ENCODE results near the gene GCSAML.
"Not testable (repeated sequence)": the region's sequence is repeated elsewhere in the genome, so short reads cannot be mapped to it uniquely, and the experiment has no call there.

Gene GCSAML

GRCh38 chr1:247548769-247549182 lies at the start of gene GCSAML:
Gene GCSAML, plus strand, starts transcription at chr1:247549134. Its CDS starts 58 bp downstream, at chr1:247549192.
- no peak within 1 kb of the TSS for H3K27ac ChIP-seq (ENCODE audit: low read length)
- no peaks in the 10 kb centered on the region for H3K27me3 ChIP-seq (ENCODE audit: control insufficient read depth, insufficient read depth, low read length)
- no peaks in the 10 kb centered on the region for H3K9me3 ChIP-seq (ENCODE audit: control insufficient read depth, low read depth, low read length)
- no peak within 1 kb of the TSS for H3K9ac ChIP-seq (ENCODE audit: low read length)
- H3K4me3 ChIP-seq (ENCODE audit: low read length): no peak within 1 kb of the TSS
- no peaks in the 10 kb centered on the region for H3K36me3 ChIP-seq (ENCODE audit: control insufficient read depth, low read depth, low read length)
- peaks cover 6% of the 10 kb centered on the region for H3K4me1 ChIP-seq (ENCODE audit: control insufficient read depth, low read depth, low read length)

- Histone ChIP-seq H3K4me1 (ENCODE audit: control insufficient read depth, low read depth, low read length) (no peaks in the 10 kb centered on the region), H3K4me3 (ENCODE audit: low read length) (no peak overlapping the region), H3K27ac (ENCODE audit: low read length) (no peak overlapping the region), H3K27me3 (ENCODE audit: control insufficient read depth, insufficient read depth, low read length) (no peaks in the 10 kb centered on the region), H3K36me3 (ENCODE audit: control insufficient read depth, low read depth, low read length) (no peaks in the 10 kb centered on the region), H3K9me3 (ENCODE audit: control insufficient read depth, low read depth, low read length) (no peaks in the 10 kb centered on the region), H3K9ac (ENCODE audit: low read length) (no peak overlapping the region)
Observed at GRCh38 chr1:247500865-247501264, 48.1 kb upstream of the GCSAML start.

GRCh38 chr1:247506831-247507230 lies 42.1 kb upstream of the GCSAML start:
- no peak overlapping the region for H3K27ac ChIP-seq (ENCODE audit: low read length)
- H3K9ac ChIP-seq (ENCODE audit: low read length): no peak overlapping the region
- H3K36me3 ChIP-seq (ENCODE audit: control insufficient read depth, low read depth, low read length): no peaks in the 10 kb centered on the region
- H3K27me3 ChIP-seq (ENCODE audit: control insufficient read depth, insufficient read depth, low read length): no peaks in the 10 kb centered on the region
- no peaks in the 10 kb centered on the region for H3K9me3 ChIP-seq (ENCODE audit: control insufficient read depth, low read depth, low read length)
- no peak overlapping the region for H3K4me3 ChIP-seq (ENCODE audit: low read length)
- no peaks in the 10 kb centered on the region for H3K4me1 ChIP-seq (ENCODE audit: control insufficient read depth, low read depth, low read length)

- H3K9me3 ChIP-seq (ENCODE audit: control insufficient read depth, low read depth, low read length): no peaks in the 10 kb centered on the region
- no peaks in the 10 kb centered on the region for H3K4me1 ChIP-seq (ENCODE audit: control insufficient read depth, low read depth, low read length)
- H3K4me3 ChIP-seq (ENCODE audit: low read length): no peak overlapping the region
- no peaks in the 10 kb centered on the region for H3K27me3 ChIP-seq (ENCODE audit: control insufficient read depth, insufficient read depth, low read length)
- no peak overlapping the region for H3K27ac ChIP-seq (ENCODE audit: low read length)
- H3K36me3 ChIP-seq (ENCODE audit: control insufficient read depth, low read depth, low read length): no peaks in the 10 kb centered on the region
- no peak overlapping the region for H3K9ac ChIP-seq (ENCODE audit: low read length)
Observed at GRCh38 chr1:247517795-247518612, 30.9 kb upstream of the GCSAML start.

DNA sequence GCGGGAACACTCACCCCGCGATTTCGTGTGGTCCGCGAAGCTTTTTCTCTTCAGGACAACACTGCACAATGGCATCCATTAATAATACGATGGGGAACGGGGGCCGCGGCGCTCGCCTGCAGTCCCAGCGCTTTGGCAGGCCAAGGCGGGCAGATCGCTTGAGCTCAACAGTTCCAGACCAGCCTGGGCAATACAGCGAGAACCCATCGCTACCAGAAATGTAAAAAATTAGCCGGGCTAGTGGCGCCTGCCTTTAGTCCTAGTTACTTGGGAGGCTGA lies 30.4 kb upstream of the GCSAML start:
- no peak overlapping the region for H3K9ac ChIP-seq (ENCODE audit: low read length)
- no peaks in the 10 kb centered on the region for H3K9me3 ChIP-seq (ENCODE audit: control insufficient read depth, low read depth, low read length)
- H3K27ac ChIP-seq (ENCODE audit: low read length): no peak overlapping the region
- no peaks in the 10 kb centered on the region for H3K4me1 ChIP-seq (ENCODE audit: control insufficient read depth, low read depth, low read length)
- no peaks in the 10 kb centered on the region for H3K27me3 ChIP-seq (ENCODE audit: control insufficient read depth, insufficient read depth, low read length)
- H3K36me3 ChIP-seq (ENCODE audit: control insufficient read depth, low read depth, low read length): no peaks in the 10 kb centered on the region
- H3K4me3 ChIP-seq (ENCODE audit: low read length): no peak overlapping the region

DNA sequence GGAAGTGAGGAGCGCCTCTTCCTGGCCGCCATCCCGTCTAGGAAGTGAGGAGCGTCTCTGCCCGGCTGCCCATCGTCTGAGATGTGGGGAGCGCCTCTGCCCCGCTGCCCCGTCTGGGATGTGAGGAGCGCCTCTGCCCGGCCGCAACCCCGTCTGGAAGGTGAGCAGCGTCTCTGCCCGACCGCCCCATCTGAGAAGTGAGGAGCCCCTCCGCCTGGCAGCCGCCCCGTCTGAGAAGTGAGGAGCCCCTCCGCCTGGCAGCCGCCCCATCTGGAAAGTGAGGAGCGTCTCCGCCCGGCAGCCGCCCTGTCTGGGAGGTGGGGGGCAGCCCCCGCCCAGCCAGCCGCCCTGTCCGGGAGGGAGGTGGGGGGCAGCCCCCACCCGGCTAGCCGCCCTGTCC lies 27.0 kb upstream of the GCSAML start:
- H3K36me3 ChIP-seq (ENCODE audit: control insufficient read depth, low read depth, low read length); H3K9ac ChIP-seq (ENCODE audit: low read length); H3K9me3 ChIP-seq (ENCODE audit: control insufficient read depth, low read depth, low read length); H3K27ac ChIP-seq (ENCODE audit: low read length); H3K4me3 ChIP-seq (ENCODE audit: low read length); H3K4me1 ChIP-seq (ENCODE audit: control insufficient read depth, low read depth, low read length); H3K27me3 ChIP-seq (ENCODE audit: control insufficient read depth, insufficient read depth, low read length): not testable (repeated sequence)

DNA sequence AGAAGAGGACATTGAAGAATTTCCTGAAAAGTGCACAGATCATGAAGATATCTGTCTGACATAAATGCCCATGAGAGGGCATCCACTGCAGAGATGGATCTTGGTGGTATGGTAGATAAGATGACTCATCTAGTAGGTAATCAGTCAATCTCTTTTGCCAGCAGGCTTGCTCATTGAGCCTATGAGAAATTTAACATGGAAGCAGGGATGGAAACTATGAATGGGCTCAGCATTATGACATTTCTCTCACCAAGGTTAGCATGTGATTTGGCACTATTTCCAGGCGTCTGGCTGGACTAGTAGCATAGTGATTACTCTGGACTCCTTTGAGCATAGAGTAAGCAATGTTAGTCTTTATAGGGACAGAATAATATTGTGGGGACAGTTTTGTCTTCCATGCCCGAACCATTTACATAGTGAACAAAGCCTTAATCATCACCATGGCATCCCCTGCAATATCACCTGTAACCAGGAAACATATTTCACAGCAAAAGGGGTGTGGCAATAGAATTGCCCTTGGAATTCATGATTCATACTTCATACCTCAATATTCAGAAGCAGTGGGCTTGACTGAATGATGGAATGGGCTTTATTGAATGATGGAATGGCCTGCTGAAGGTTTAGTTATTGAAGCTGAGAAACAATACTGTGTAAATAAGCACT lies 20.0 kb upstream of the GCSAML start:
- Histone ChIP-seq H3K4me1 (ENCODE audit: control insufficient read depth, low read depth, low read length) (no peaks in the 10 kb centered on the region), H3K4me3 (ENCODE audit: low read length) (no peak overlapping the region), H3K27ac (ENCODE audit: low read length) (no peak overlapping the region), H3K36me3 (ENCODE audit: control insufficient read depth, low read depth, low read length) (no peaks in the 10 kb centered on the region), H3K9me3 (ENCODE audit: control insufficient read depth, low read depth, low read length) (no peaks in the 10 kb centered on the region), H3K27me3 (ENCODE audit: control insufficient read depth, insufficient read depth, low read length) (no peaks in the 10 kb centered on the region), H3K9ac (ENCODE audit: low read length) (no peak overlapping the region)

- no peaks in the 10 kb centered on the region for H3K9me3 ChIP-seq (ENCODE audit: control insufficient read depth, low read depth, low read length)
- H3K4me3 ChIP-seq (ENCODE audit: low read length): no peak overlapping the region
- no peaks in the 10 kb centered on the region for H3K27me3 ChIP-seq (ENCODE audit: control insufficient read depth, insufficient read depth, low read length)
- H3K36me3 ChIP-seq (ENCODE audit: control insufficient read depth, low read depth, low read length): no peaks in the 10 kb centered on the region
- H3K27ac ChIP-seq (ENCODE audit: low read length): no peak overlapping the region
- H3K9ac ChIP-seq (ENCODE audit: low read length): no peak overlapping the region
- H3K4me1 ChIP-seq (ENCODE audit: control insufficient read depth, low read depth, low read length): no peaks in the 10 kb centered on the region
Observed at GRCh38 chr1:247529771-247530355, 19.1 kb upstream of the GCSAML start.

GRCh38 chr1:247530785-247531184 lies 18.1 kb upstream of the GCSAML start:
- no peak overlapping the region for H3K9ac ChIP-seq (ENCODE audit: low read length)
- no peaks in the 10 kb centered on the region for H3K36me3 ChIP-seq (ENCODE audit: control insufficient read depth, low read depth, low read length)
- no peaks in the 10 kb centered on the region for H3K4me1 ChIP-seq (ENCODE audit: control insufficient read depth, low read depth, low read length)
- H3K9me3 ChIP-seq (ENCODE audit: control insufficient read depth, low read depth, low read length): no peaks in the 10 kb centered on the region
- H3K27me3 ChIP-seq (ENCODE audit: control insufficient read depth, insufficient read depth, low read length): no peaks in the 10 kb centered on the region
- no peak overlapping the region for H3K4me3 ChIP-seq (ENCODE audit: low read length)
- no peak overlapping the region for H3K27ac ChIP-seq (ENCODE audit: low read length)

GRCh38 chr1:247531937-247532336 lies 17.0 kb upstream of the GCSAML start:
- no peak overlapping the region for H3K9ac ChIP-seq (ENCODE audit: low read length)
- no peaks in the 10 kb centered on the region for H3K36me3 ChIP-seq (ENCODE audit: control insufficient read depth, low read depth, low read length)
- H3K27ac ChIP-seq (ENCODE audit: low read length): no peak overlapping the region
- no peak overlapping the region for H3K4me3 ChIP-seq (ENCODE audit: low read length)
- H3K4me1 ChIP-seq (ENCODE audit: control insufficient read depth, low read depth, low read length): no peaks in the 10 kb centered on the region
- no peaks in the 10 kb centered on the region for H3K27me3 ChIP-seq (ENCODE audit: control insufficient read depth, insufficient read depth, low read length)
- no peaks in the 10 kb centered on the region for H3K9me3 ChIP-seq (ENCODE audit: control insufficient read depth, low read depth, low read length)

- Histone ChIP-seq H3K27me3 (ENCODE audit: control insufficient read depth, insufficient read depth, low read length) (no peaks in the 10 kb centered on the region), H3K27ac (ENCODE audit: low read length) (no peak overlapping the region), H3K9me3 (ENCODE audit: control insufficient read depth, low read depth, low read length) (no peaks in the 10 kb centered on the region), H3K4me1 (ENCODE audit: control insufficient read depth, low read depth, low read length) (no peaks in the 10 kb centered on the region), H3K36me3 (ENCODE audit: control insufficient read depth, low read depth, low read length) (no peaks in the 10 kb centered on the region), H3K9ac (ENCODE audit: low read length) (no peak overlapping the region), H3K4me3 (ENCODE audit: low read length) (no peak overlapping the region)
Observed at GRCh38 chr1:247535402-247535801, 13.5 kb upstream of the GCSAML start.

- no peaks in the 10 kb centered on the region for H3K9me3 ChIP-seq (ENCODE audit: control insufficient read depth, low read depth, low read length)
- H3K27ac ChIP-seq (ENCODE audit: low read length): no peak within 1 kb of the TSS
- H3K9ac ChIP-seq (ENCODE audit: low read length): no peak within 1 kb of the TSS
- no peak within 1 kb of the TSS for H3K4me3 ChIP-seq (ENCODE audit: low read length)
- no peaks in the 10 kb centered on the region for H3K36me3 ChIP-seq (ENCODE audit: control insufficient read depth, low read depth, low read length)
- no peaks in the 10 kb centered on the region for H3K4me1 ChIP-seq (ENCODE audit: control insufficient read depth, low read depth, low read length)
- H3K27me3 ChIP-seq (ENCODE audit: control insufficient read depth, insufficient read depth, low read length): no peaks in the 10 kb centered on the region
Observed at GRCh38 chr1:247536340-247536739, 12.6 kb upstream of the GCSAML start, which contains the start of gene OR2C3. Gene OR2C3, minus strand, starts transcription at chr1:247536440. Its CDS starts 3,929 bp downstream, at chr1:247532511.
